ENCODE measurements around the gene SERP1.

GRCh38 chr3:150582620-150583019, 36.3 kb upstream of the SERP1 start:
- TF ChIP-seq SUZ12 (IDR thresholded peaks at IDR 0.05) (no peak), FOXA1 (IDR thresholded peaks at IDR 0.05) (no peak), PKNOX1 (IDR thresholded peaks at IDR 0.05) (no peak), SP1 (IDR thresholded peaks at IDR 0.05) (no peak), TARDBP (IDR thresholded peaks at IDR 0.05) (no peak), HDGF (IDR thresholded peaks at IDR 0.05; ENCODE audit: borderline replicate concordance) (no peak), BHLHE40 (IDR thresholded peaks at IDR 0.05; ENCODE audit: borderline replicate concordance) (no peak), L3MBTL2 (conservative IDR thresholded peaks at IDR 0.05) (no peak), FOXK2 (IDR thresholded peaks at IDR 0.05) (no peak)
